ENCODE measurements around the gene VPS72. TPM values are rescaled to one million over a fixed set of nuclear protein-coding genes. Genes with fewer than 3 reads are reported as not detected.

Gene VPS72
- total and polyA plus RNA-seq, 9 of the 15 experiments (the other 6 are each of a cell fraction or from before 2014, with no cell fraction given) = 7.2 to 131 (median 75.7) TPM

GRCh38 chr1:151189637-151190445 lies at the start of gene VPS72 (continued):
- TF ChIP-seq CBX2 (IDR thresholded peaks at IDR 0.05; ENCODE audit: insufficient read depth, low read length, poor library complexity, severe bottlenecking) = no peak
- TF ChIP-seq UBTF (IDR thresholded peaks at IDR 0.05; ENCODE audit: borderline replicate concordance in 1 of 2, low read depth in 2 of 2, low read length in 2 of 2) = peak; percentile 54 to 73; a peak in 2 of 4 replicates
- TF ChIP-seq COPS2 (conservative IDR thresholded peaks at IDR 0.05) = no peak
- peak; percentile 53 to 77; a peak in 2 of 4 replicates for TF ChIP-seq FOXK2 (conservative IDR thresholded peaks at IDR 0.05 in 1 of 2, IDR thresholded peaks at IDR 0.05 in 1 of 2; ENCODE audit: low read depth in 2 of 2)
- 0 out of 2 replicates have a peak, but pooled peaks have one; percentile 36 for TF ChIP-seq RAD51 (IDR thresholded peaks at IDR 0.05; ENCODE audit: borderline replicate concordance, low read depth)
- no peak for TF ChIP-seq NR1H2 (CRISPR knock-in tag; IDR thresholded peaks at IDR 0.05)
- peak; percentile 60 for TF ChIP-seq CCNT2 (IDR thresholded peaks at IDR 0.05; ENCODE audit: borderline replicate concordance, extremely low read depth, insufficient read length, low read depth, low read length)
- TF ChIP-seq POLR2AphosphoS5 (IDR thresholded peaks at IDR 0.05; ENCODE audit: control insufficient read depth, insufficient read depth, low read depth, low read length) = peak; percentile 95
- TF ChIP-seq ZFX (CRISPR knock-in tag; IDR thresholded peaks at IDR 0.05) = peak; percentile 88
- peak; percentile 91 for TF ChIP-seq POLR2A (conservative IDR thresholded peaks at IDR 0.05)
- peak; percentile 82 for TF ChIP-seq VEZF1 (CRISPR knock-in tag; IDR thresholded peaks at IDR 0.05)
- peak; percentile 77 for TF ChIP-seq ZBTB40 (IDR thresholded peaks at IDR 0.05)
- no peak for TF ChIP-seq ZBTB40 (CRISPR knock-in tag; IDR thresholded peaks at IDR 0.05)

Data from K562 (cell line).